ENCODE data around the gene TMEM232.

DNA sequence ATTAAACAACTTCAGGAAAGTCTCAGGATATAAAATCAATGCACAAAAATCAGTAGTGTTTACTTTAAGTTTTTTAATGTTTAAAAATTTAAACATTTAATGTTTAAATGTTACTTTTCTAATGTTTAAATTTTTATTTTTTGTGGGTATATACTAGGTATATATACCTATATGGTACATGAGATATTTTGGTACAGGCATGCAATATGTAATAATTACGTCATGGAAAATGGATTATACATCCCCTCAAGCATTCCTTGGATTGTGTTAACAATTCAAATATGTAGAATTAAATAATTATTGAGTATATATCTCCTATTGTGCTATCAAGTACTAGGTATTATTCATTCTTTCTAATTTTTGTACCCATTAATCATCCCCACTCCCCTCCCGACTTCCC lies 291.3 kb downstream of the TMEM232 start:
- TF ChIP-seq, protein P1, sequence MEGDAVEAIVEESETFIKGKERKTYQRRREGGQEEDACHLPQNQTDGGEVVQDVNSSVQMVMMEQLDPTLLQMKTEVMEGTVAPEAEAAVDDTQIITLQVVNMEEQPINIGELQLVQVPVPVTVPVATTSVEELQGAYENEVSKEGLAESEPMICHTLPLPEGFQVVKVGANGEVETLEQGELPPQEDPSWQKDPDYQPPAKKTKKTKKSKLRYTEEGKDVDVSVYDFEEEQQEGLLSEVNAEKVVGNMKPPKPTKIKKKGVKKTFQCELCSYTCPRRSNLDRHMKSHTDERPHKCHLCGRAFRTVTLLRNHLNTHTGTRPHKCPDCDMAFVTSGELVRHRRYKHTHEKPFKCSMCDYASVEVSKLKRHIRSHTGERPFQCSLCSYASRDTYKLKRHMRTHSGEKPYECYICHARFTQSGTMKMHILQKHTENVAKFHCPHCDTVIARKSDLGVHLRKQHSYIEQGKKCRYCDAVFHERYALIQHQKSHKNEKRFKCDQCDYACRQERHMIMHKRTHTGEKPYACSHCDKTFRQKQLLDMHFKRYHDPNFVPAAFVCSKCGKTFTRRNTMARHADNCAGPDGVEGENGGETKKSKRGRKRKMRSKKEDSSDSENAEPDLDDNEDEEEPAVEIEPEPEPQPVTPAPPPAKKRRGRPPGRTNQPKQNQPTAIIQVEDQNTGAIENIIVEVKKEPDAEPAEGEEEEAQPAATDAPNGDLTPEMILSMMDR (IDR thresholded peaks at IDR 0.05 in 4 of 5, conservative IDR thresholded peaks at IDR 0.05 in 1 of 5): no peak
- no peak for TF ChIP-seq POLR2A (IDR thresholded peaks at IDR 0.05)
